ENCODE measurements around the gene AGTR1.
"Not testable (repeated sequence)": the region's sequence is repeated elsewhere in the genome, so short reads cannot be mapped to it uniquely, and the experiment has no call there.

Gene AGTR1

GRCh38 chr3:148718982-148719862 is 21.5 kb downstream of the AGTR1 start:
- DNase-seq (ENCODE audit: low spot score), result no peak

GRCh38 chr3:148720873-148721272 is 23.2 kb downstream of the AGTR1 start:
- no peak for DNase-seq (ENCODE audit: low spot score)

GRCh38 chr3:148723631-148724030 is 25.9 kb downstream of the AGTR1 start:
- no peak for DNase-seq (ENCODE audit: low spot score)

GRCh38 chr3:148727231-148727630 is 29.5 kb downstream of the AGTR1 start:
- peak; percentile 44 for DNase-seq (ENCODE audit: low spot score)

GRCh38 chr3:148728753-148729152 is 31.1 kb downstream of the AGTR1 start:
- DNase-seq (ENCODE audit: low spot score), result no peak

- DNase-seq (ENCODE audit: low spot score), result no peak
Observed at GRCh38 chr3:148729476-148730055, 31.9 kb downstream of the AGTR1 start.

- no peak for DNase-seq (ENCODE audit: low spot score)
Observed at GRCh38 chr3:148730676-148731075, 33.0 kb downstream of the AGTR1 start.

- DNase-seq (ENCODE audit: low spot score), result no peak
Observed at GRCh38 chr3:148735597-148735996, 37.9 kb downstream of the AGTR1 start.

GRCh38 chr3:148736086-148736485 is 38.4 kb downstream of the AGTR1 start:
- no peak for DNase-seq (ENCODE audit: low spot score)

GRCh38 chr3:148737104-148737530 is 39.4 kb downstream of the AGTR1 start:
- DNase-seq (ENCODE audit: low spot score), result peak; percentile 22

GRCh38 chr3:148739720-148740119 is 42.0 kb downstream of the AGTR1 start:
- DNase-seq (ENCODE audit: low spot score), result no peak

GRCh38 chr3:148740291-148740690 is 42.6 kb downstream of the AGTR1 start:
- no peak for DNase-seq (ENCODE audit: low spot score)

- no peak for DNase-seq (ENCODE audit: low spot score)
Observed at GRCh38 chr3:148741219-148741618, 43.5 kb downstream of the AGTR1 start.

- DNase-seq (ENCODE audit: low spot score), result no peak
Observed at GRCh38 chr3:148742118-148742517, 44.4 kb downstream of the AGTR1 start.

GRCh38 chr3:148746053-148746452 is 48.4 kb downstream of the AGTR1 start:
- no peak for DNase-seq (ENCODE audit: low spot score)

- no peak for DNase-seq (ENCODE audit: low spot score)
Observed at GRCh38 chr3:148748283-148748682, 50.6 kb downstream of the AGTR1 start.

GRCh38 chr3:148750296-148750695 is 52.6 kb downstream of the AGTR1 start:
- DNase-seq (ENCODE audit: low spot score), result no peak

GRCh38 chr3:148751461-148751860 is 53.8 kb downstream of the AGTR1 start:
- no peak for DNase-seq (ENCODE audit: low spot score)

- not testable (repeated sequence) for DNase-seq (ENCODE audit: low spot score)
Observed at GRCh38 chr3:148753385-148753784, 55.7 kb downstream of the AGTR1 start.

GRCh38 chr3:148755570-148755969 is 57.9 kb downstream of the AGTR1 start:
- DNase-seq (ENCODE audit: low spot score), result no peak

GRCh38 chr3:148756311-148756710 is 58.6 kb downstream of the AGTR1 start:
- DNase-seq (ENCODE audit: low spot score), result no peak

- DNase-seq (ENCODE audit: low spot score), result no peak
Observed at GRCh38 chr3:148757238-148758215, 59.8 kb downstream of the AGTR1 start.

Data from HuH-7 (cell line).